Measurements from ENCODE around the gene BAG1.

The BAG1 gene

GRCh38 chr9:33273266-33273971 lies 8.9 kb upstream of the BAG1 start:
- DNase-seq (ENCODE audit: low spot score), result no peak

GRCh38 chr9:33272061-33272460 lies 7.6 kb upstream of the BAG1 start:
- no peak for DNase-seq (ENCODE audit: low spot score)

- no peak for DNase-seq (ENCODE audit: low spot score)
Measured at GRCh38 chr9:33270146-33270545, 5.6 kb upstream of the BAG1 start.

GRCh38 chr9:33267151-33267767 lies 2.8 kb upstream of the BAG1 start:
- no peak for DNase-seq (ENCODE audit: low spot score)

- no peak for DNase-seq (ENCODE audit: low spot score)
Measured at GRCh38 chr9:33265211-33265865, 830 bp upstream of the BAG1 start.

GRCh38 chr9:33264003-33264472 lies 470 bp downstream of the BAG1 start:
- DNase-seq (ENCODE audit: low spot score), result peak; percentile 55

GRCh38 chr9:33263131-33264002 lies 1.1 kb downstream of the BAG1 start:
- DNase-seq (ENCODE audit: low spot score), result no peak

GRCh38 chr9:33260372-33260771 lies 4.1 kb downstream of the BAG1 start:
- DNase-seq (ENCODE audit: low spot score), result no peak

GRCh38 chr9:33257276-33257675 lies 7.2 kb downstream of the BAG1 start:
- no peak for DNase-seq (ENCODE audit: low spot score)

GRCh38 chr9:33256236-33256635 lies 8.3 kb downstream of the BAG1 start:
- DNase-seq (ENCODE audit: low spot score), result no peak

- no peak for DNase-seq (ENCODE audit: low spot score)
Measured at GRCh38 chr9:33255471-33255870, 9.0 kb downstream of the BAG1 start.

GRCh38 chr9:33255014-33255413 lies 9.5 kb downstream of the BAG1 start:
- DNase-seq (ENCODE audit: low spot score), result no peak

GRCh38 chr9:33254211-33254610 lies 10.3 kb downstream of the BAG1 start:
- no peak for DNase-seq (ENCODE audit: low spot score)

- no peak for DNase-seq (ENCODE audit: low spot score)
Measured at GRCh38 chr9:33250458-33250995, 14.0 kb downstream of the BAG1 start.

- no peak for DNase-seq (ENCODE audit: low spot score)
Measured at GRCh38 chr9:33249983-33250382, 14.5 kb downstream of the BAG1 start.

- no peak for DNase-seq (ENCODE audit: low spot score)
Measured at GRCh38 chr9:33249087-33249658, 15.3 kb downstream of the BAG1 start.

- DNase-seq (ENCODE audit: low spot score), result no peak
Measured at GRCh38 chr9:33248606-33249005, 15.9 kb downstream of the BAG1 start.

- DNase-seq (ENCODE audit: low spot score), result peak; percentile 12
Measured at GRCh38 chr9:33246269-33246860, 18.1 kb downstream of the BAG1 start.

- DNase-seq (ENCODE audit: low spot score), result peak; percentile 17
Measured at GRCh38 chr9:33245341-33245740, 19.2 kb downstream of the BAG1 start.

GRCh38 chr9:33244137-33244784 lies 20.2 kb downstream of the BAG1 start:
- peak; percentile 6 for DNase-seq (ENCODE audit: low spot score)

Measured in D341Med (cell line).